ENCODE results near the gene URGCP.

The URGCP gene

GRCh38 chr7:43872406-43873110, 33.8 kb downstream of the URGCP start:
- no peak for DNase-seq

GRCh38 chr7:43871064-43871463, 35.3 kb downstream of the URGCP start:
- DNase-seq, result no peak

- no peak for DNase-seq
These were observed 36.1 kb downstream of the URGCP start for GRCh38 chr7:43870316-43870715.

GRCh38 chr7:43869867-43870240, 36.5 kb downstream of the URGCP start:
- no peak for DNase-seq

GRCh38 chr7:43869006-43869866, 37.2 kb downstream of the URGCP start, which contains the start of gene MRPS24:
MRPS24 (minus strand) TSS chr7:43869517; CDS start chr7:43869495, 22 bp downstream.
- peak; percentile 89 for DNase-seq

- peak; percentile 18 for DNase-seq
These were observed 37.8 kb downstream of the URGCP start for GRCh38 chr7:43868681-43869005.

- DNase-seq, result no peak
These were observed 38.2 kb downstream of the URGCP start for GRCh38 chr7:43868181-43868580.

- DNase-seq, result no peak
These were observed 41.1 kb downstream of the URGCP start for GRCh38 chr7:43865277-43865676.

- DNase-seq, result no peak
These were observed 42.3 kb downstream of the URGCP start for GRCh38 chr7:43864126-43864525.

GRCh38 chr7:43856996-43857395, 49.4 kb downstream of the URGCP start:
- no peak for DNase-seq

- DNase-seq, result no peak
These were observed 50.1 kb downstream of the URGCP start for GRCh38 chr7:43856316-43856715.

- no peak for DNase-seq
These were observed 51.2 kb downstream of the URGCP start for GRCh38 chr7:43855176-43855575.

- no peak for DNase-seq
These were observed 54.6 kb downstream of the URGCP start for GRCh38 chr7:43851805-43852204.

- peak; percentile 57 for DNase-seq
These were observed 55.9 kb downstream of the URGCP start for GRCh38 chr7:43850348-43851116.

- DNase-seq, result no peak
These were observed 57.3 kb downstream of the URGCP start for GRCh38 chr7:43849047-43849446.

GRCh38 chr7:43847496-43847895, 58.9 kb downstream of the URGCP start:
- peak; percentile 3 for DNase-seq

GRCh38 chr7:43844662-43845061, 61.7 kb downstream of the URGCP start:
- DNase-seq, result no peak

GRCh38 chr7:43844257-43844656, 62.1 kb downstream of the URGCP start:
- no peak for DNase-seq

- DNase-seq, result no peak
These were observed 63.1 kb downstream of the URGCP start for GRCh38 chr7:43843296-43843695.

GRCh38 chr7:43838201-43838658, 68.2 kb downstream of the URGCP start:
- DNase-seq, result no peak

GRCh38 chr7:43834463-43835251, 71.7 kb downstream of the URGCP start:
- peak; percentile 90 for DNase-seq

GRCh38 chr7:43830917-43831316, 75.5 kb downstream of the URGCP start:
- peak; percentile 17 for DNase-seq
